HG03159 (cell line): ENCODE data around the gene SEMA6D.

Experiments
- ATAC-seq: cut with Tn5 transposase; IDR thresholded peaks from one replicate; pipeline ENCODE4 v1.9.1; 2021; ENCODE audit warnings: mild to moderate bottlenecking, moderate library complexity; ENCODE audit not compliant: unreplicated experiment

Gene SEMA6D

GRCh38 chr15:47717036-47717612, at the start of gene SEMA6D:
TSS of gene SEMA6D (plus strand) at chr15:47717505. CDS start at chr15:47759799, 42,294 bp downstream.
- no peak for ATAC-seq

GRCh38 chr15:47669221-47669620, 48.1 kb upstream of the SEMA6D start:
- ATAC-seq, result no peak

GRCh38 chr15:47670365-47670764, 46.9 kb upstream of the SEMA6D start:
- no peak for ATAC-seq

- ATAC-seq, result no peak
Observed at GRCh38 chr15:47673232-47673761, 44.0 kb upstream of the SEMA6D start.

- ATAC-seq, result no peak
Observed at GRCh38 chr15:47674586-47675232, 42.6 kb upstream of the SEMA6D start.

- no peak for ATAC-seq
Observed at GRCh38 chr15:47675735-47676134, 41.6 kb upstream of the SEMA6D start.

GRCh38 chr15:47678040-47678439, 39.3 kb upstream of the SEMA6D start:
- no peak for ATAC-seq

- ATAC-seq, result no peak
Observed at GRCh38 chr15:47682661-47683060, 34.6 kb upstream of the SEMA6D start.

- ATAC-seq, result no peak
Observed at GRCh38 chr15:47685141-47685870, 32.0 kb upstream of the SEMA6D start.

- ATAC-seq, result no peak
Observed at GRCh38 chr15:47688573-47689086, 28.7 kb upstream of the SEMA6D start.

- no peak for ATAC-seq
Observed at GRCh38 chr15:47689660-47690059, 27.6 kb upstream of the SEMA6D start.

- ATAC-seq, result no peak
Observed at GRCh38 chr15:47691882-47692281, 25.4 kb upstream of the SEMA6D start.

- ATAC-seq, result no peak
Observed at GRCh38 chr15:47696351-47696750, 21.0 kb upstream of the SEMA6D start.

GRCh38 chr15:47705281-47705997, 11.9 kb upstream of the SEMA6D start:
- no peak for ATAC-seq

GRCh38 chr15:47707391-47707790, 9.9 kb upstream of the SEMA6D start:
- ATAC-seq, result no peak

- ATAC-seq, result no peak
Observed at GRCh38 chr15:47708161-47708980, 8.9 kb upstream of the SEMA6D start.

GRCh38 chr15:47711655-47712054, 5.7 kb upstream of the SEMA6D start:
- no peak for ATAC-seq

- ATAC-seq, result no peak
Observed at GRCh38 chr15:47715402-47715801, 1.9 kb upstream of the SEMA6D start.

GRCh38 chr15:47715856-47716445, 1.4 kb upstream of the SEMA6D start:
- ATAC-seq, result no peak

- no peak for ATAC-seq
Observed at GRCh38 chr15:47716516-47716915, 789 bp upstream of the SEMA6D start.
